Fibroblast of the conjunctiva (primary cell): ENCODE measurements around the gene EGFR.

Source experiments
- DNase-seq: peaks from one replicate; pipeline ENCODE4 v3.0.0-alpha.2; 2010; ENCODE audit warnings: low read depth

The EGFR gene

GRCh38 chr7:55018361-55019190, at the start of gene EGFR:
EGFR (plus strand) TSS chr7:55019017; CDS start chr7:55019278, 261 bp downstream.
- peak; percentile 63 for DNase-seq

DNA sequence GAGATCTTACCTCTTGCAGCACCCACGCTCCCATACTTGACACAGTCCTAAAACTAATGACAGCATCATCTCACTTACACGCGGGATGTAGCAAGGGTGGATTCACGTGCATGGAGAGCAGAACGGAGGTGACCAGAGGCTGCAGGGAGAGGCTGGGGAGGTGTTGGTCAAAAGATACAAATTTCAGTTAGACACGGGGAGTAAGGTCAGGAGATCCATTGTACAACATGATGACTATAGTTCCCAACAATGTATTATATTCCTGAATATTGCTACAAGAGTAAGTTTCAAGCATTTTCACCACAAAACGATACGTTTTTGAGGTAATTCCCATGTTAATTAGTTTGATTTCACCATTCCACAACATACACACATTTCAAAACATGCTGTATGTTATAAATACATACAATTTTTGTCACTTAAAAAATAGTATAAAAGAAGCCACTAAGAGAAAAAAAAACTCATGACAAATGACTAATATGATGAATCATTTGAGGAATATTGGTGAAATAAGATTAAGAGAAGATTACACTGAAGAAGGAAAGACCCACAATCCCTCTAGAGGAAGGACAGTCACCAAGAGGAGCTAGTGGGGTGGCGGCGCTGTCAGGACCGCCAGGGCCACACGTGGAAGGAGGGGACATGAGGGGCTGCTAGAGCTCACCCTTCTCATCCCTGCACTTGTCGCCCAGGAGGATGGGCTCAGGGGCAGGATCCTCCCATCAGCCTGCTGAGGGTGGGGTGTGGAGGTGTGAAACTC, 49.4 kb upstream of the EGFR start:
- no peak for DNase-seq

GRCh38 chr7:54972733-54973294, 46.0 kb upstream of the EGFR start:
- DNase-seq, result no peak

GRCh38 chr7:54978364-54979116, 40.3 kb upstream of the EGFR start:
- DNase-seq, result no peak

DNA sequence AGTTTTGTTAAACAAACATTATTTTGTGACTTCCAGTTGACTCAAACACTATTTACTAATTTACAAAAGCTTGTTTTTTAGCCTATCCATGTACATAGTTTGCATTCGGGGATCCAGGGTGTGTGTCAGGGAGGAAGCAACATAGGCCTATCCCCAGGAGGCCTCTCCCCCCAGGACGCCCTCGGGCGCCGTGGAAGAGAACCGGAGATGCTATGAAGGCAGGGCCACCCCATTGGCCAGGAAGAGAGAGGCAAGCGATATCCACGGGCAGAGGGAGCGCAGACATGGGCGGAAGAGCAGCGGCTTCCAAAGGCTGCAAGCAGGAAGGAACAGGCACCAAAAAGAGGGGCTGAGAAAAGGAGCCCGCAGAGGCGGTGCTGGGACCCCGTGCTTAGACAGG, 38.3 kb upstream of the EGFR start:
- DNase-seq, result no peak

GRCh38 chr7:54981913-54982312, 36.9 kb upstream of the EGFR start:
- DNase-seq, result no peak

DNA sequence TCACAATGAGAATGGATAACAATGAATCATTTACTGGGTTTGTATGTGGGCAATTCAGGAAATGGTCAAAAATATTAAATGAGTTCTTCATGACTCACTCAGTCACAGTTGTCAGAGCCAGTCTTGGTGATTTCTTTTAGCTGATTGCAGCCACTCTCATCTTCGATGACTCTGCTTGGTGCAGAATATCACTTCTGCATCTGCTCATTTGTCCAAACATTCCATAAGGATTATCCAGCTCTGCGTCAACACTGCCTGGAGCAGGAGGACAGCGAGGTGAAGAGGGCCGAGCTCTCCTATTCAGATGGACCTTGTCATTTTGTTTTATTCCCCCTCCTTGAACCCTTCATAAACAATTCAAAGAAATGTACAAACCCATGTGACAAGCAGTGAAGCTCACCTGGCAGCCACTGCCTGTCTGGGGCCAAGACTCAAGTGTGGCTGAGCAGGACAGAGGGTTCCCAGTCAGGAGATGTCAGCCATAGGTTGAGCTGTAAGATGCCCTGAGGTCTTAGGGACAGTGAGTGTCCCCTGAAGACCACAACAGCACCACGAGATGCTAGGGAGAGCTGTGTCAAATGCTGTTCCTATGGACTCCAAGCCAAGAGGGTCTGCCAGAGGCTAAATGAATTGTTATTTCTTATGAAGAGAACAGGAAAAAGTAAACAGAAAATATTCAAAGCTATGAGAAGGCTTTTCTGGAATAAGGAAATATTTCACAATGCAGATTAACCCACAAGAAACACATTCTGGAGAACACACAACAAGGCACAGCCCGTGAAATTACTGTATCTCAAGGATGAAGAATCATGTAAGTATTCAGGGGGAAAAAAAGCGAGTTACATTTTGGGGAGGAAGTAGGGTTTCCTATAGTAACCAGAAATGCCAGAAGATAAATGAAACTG, 33.1 kb upstream of the EGFR start:
- no peak for DNase-seq

- DNase-seq, result no peak
Measured at GRCh38 chr7:54986716-54987115, 32.1 kb upstream of the EGFR start.

DNA sequence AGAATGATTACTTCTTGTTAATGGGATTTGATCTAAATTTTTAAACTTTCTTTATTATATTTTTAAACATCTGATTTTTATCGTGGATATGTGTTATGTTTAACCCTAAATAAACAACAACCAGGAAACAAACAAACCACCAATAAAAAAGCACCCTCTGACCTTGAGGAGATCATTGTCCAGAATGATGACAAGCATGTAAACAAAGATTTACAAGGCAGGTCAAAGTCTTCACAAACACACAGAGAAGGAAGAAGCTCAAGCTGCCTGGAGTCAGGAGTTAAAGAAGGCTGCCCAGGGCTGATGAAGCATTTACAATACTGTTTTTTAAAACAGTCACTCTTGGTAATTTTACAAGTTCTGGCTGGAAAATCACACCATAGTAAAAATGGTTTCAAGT, 31.0 kb upstream of the EGFR start:
- DNase-seq, result no peak

DNA sequence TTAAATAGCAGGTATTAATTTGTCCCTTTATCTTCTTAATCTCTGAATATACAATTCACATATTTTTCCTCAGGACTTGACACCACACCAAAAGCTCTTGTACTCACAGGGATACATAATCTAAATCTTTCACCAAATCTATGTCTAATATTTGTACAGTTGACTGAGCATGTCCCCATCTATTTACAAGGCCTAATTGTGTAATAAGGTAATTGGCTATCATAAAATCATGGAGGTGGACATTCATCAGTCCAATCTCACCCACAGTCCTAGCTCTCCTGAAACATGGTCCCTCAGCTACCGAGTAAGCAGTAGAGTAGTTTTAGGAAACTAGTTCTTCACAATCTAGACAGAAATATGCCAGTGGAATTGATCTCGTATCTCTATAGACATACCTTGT, 30.3 kb upstream of the EGFR start:
- no peak for DNase-seq

- DNase-seq, result no peak
Measured at GRCh38 chr7:54989453-54990225, 29.2 kb upstream of the EGFR start.

GRCh38 chr7:54991341-54991740, 27.5 kb upstream of the EGFR start:
- DNase-seq, result no peak

GRCh38 chr7:54992871-54993475, 25.8 kb upstream of the EGFR start:
- DNase-seq, result no peak

DNA sequence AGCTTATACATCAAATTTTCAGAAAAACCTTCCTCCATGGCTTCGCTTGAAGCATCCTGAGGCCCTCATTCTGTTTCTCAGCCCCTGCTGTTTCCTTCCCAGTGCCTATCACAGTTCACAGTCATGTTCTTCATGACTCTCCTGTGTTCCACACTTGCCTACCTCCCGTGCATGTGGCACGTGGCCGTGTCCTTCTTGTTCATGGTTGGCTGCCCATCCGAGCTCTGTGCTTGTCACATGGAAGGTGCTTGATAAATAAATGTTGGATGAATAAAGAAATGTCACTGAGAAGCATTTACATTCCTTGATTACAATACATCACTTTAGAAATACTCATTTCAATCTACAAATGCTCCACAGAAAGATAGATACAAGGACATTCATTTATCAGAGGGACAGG, 23.7 kb upstream of the EGFR start:
- no peak for DNase-seq

DNA sequence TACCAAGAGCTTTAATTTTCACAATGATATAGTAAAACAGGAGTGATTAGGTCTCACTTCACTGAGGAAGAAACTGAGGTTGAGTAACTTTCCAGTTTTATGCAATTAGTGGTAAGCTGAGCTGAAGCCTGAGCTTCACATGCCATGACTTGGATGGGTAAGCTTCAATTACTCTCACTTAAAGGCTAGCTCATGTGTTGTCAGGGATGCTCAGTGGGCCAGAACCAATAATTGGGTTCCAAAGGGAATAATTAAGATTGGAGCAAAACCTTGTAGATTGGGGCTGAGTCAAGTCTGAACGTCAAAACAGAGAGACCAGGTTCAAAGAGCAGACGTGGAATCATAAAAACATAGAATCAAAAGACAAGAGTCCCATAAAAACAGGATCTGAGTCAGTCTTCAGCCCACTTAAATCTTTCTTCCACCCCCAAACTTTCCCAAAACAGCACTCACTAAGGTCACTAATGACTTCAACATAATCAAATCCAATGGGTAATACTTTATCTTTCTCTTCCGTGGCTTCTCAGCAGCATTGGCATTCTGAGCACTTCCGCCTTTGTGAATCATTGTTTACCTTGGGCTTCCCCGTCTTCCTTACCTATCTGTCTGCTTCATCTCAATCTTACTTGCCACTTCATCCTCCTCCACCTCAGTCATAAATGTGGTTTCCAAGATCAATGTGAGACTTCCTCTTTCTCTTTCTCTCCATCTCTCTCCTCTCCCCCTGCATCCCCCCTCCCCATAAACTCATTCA, 23.0 kb upstream of the EGFR start:
- no peak for DNase-seq

DNA sequence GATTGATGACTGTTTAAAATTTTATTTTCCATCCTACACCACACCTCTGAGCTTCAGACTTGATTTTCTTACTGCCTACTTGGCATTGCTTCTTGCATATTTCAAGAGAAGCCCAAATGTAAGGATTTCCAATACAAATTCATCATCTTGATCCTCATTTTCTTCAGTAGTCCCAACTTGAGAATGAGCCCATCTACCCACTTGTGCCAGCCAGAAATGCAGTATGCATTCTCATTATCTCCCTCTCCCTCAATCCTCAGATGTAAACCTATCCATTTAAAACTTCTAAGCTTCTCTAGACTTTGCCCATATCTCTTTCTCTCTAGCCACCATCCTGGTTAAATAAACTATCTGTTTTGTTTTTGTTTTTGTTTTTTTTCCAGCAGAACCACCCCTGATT, 22.4 kb upstream of the EGFR start:
- no peak for DNase-seq

GRCh38 chr7:55004579-55004978, 14.2 kb upstream of the EGFR start:
- DNase-seq, result no peak

DNA sequence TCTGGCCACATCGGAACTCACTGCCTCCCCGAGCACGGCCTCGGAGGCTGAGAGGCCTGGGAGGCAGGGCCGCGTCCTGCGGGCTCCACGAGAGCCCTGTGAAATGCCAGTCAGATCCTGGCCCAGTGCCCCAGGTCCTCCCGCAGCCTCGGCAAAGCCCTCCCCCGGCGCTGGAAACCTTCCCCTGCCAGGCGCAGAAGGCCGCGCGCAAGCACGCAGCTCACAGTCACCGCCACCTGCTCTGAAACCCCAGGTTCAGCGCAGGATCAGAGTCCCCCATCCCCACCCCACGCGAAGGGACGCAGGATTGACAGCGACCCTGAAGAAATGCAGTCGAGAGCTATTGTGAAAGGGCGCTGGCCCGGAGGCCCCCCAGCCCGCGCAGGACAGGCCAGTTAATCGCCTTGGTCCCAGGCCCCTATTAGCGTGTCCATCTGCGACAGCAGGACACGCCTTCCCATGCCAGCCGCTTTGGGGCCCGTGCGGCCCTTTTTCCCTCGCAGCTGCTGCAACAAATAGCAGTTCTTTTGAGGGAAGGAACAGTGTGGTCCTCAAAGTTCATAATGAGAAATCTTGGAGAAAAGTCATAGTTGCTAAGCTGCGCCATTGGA, 13.5 kb upstream of the EGFR start:
- DNase-seq, result no peak

- no peak for DNase-seq
Measured at GRCh38 chr7:55006499-55006898, 12.3 kb upstream of the EGFR start.
